GM23248 (cell line): Measurements from ENCODE around the gene CCDC78.

Experiments used
- EZH2 ChIP-seq: fragments of 200-600 bp; sonication (generic); IDR thresholded peaks from 2 replicates; pipeline ENCODE4 v1.6.1; 2018; ENCODE audit warnings: antibody characterized with exemption, mild to moderate bottlenecking; ENCODE audit not compliant: insufficient read depth, poor library complexity, severe bottlenecking
- EZH2phosphoT487 ChIP-seq: fragments of 200-600 bp; sonication (generic); IDR thresholded peaks from 2 replicates; pipeline ENCODE4 v1.6.1; 2018; ENCODE audit warnings: antibody characterized with exemption, moderate library complexity, mild to moderate bottlenecking, low read depth; ENCODE audit not compliant: insufficient read depth

- no peak for TF ChIP-seq EZH2
- no peak for TF ChIP-seq EZH2phosphoT487
Observed at GRCh38 chr16:747978-748746, 21.9 kb upstream of the CCDC78 start.
